HepG2 (cell line): ENCODE data around the gene DCDC2.

ENCODE experiments used
- ELF4 ChIP-seq: sonication (generic); formaldehyde crosslinking; IDR thresholded peaks from 2 replicates; pipeline ENCODE4 v1.5.0; 2020; ENCODE audit warnings: missing genetic modification reagents, mild to moderate bottlenecking, moderate library complexity, borderline replicate concordance
- ETS1 ChIP-seq: sonication (generic); formaldehyde crosslinking; IDR thresholded peaks from 2 replicates; pipeline ENCODE4 v1.4.0; 2020; ENCODE audit warnings: missing genetic modification reagents
- HOXA9 ChIP-seq: sonication (generic); formaldehyde crosslinking; IDR thresholded peaks from 2 replicates; pipeline ENCODE4 v1.8.1; 2022; ENCODE audit warnings: missing genetic modification reagents, mild to moderate bottlenecking, moderate library complexity, borderline replicate concordance

GRCh38 chr6:24223115-24223919, 134.5 kb downstream of the DCDC2 start:
- TF ChIP-seq ELF4 (CRISPR knock-in tag), result no peak
- TF ChIP-seq HOXA9, result no peak
- TF ChIP-seq ETS1 (CRISPR knock-in tag), result no peak
